NCI-H1417 (cell line): ENCODE data around the gene SPNS2.

ENCODE experiments used
- DNase-seq, 3 experiments: peaks; one replicate each; lab custom pipeline; 2025; lab: John Stamatoyannopoulos, UW

The SPNS2 gene

GRCh38 chr17:4549781-4550533 is 51.3 kb downstream of the SPNS2 start:
- DNase-seq = no peak

GRCh38 chr17:4550534-4551039 is 51.9 kb downstream of the SPNS2 start:
- DNase-seq = no peak

- DNase-seq = no peak
Observed at GRCh38 chr17:4551141-4551540, 52.5 kb downstream of the SPNS2 start.

- no peak for DNase-seq
Observed at GRCh38 chr17:4551796-4552525, 53.3 kb downstream of the SPNS2 start.

- DNase-seq = no peak
Observed at GRCh38 chr17:4553669-4554068, 55.0 kb downstream of the SPNS2 start.

- DNase-seq = no peak
Observed at GRCh38 chr17:4554441-4554996, 55.8 kb downstream of the SPNS2 start.

GRCh38 chr17:4554997-4555799 is 56.5 kb downstream of the SPNS2 start, which contains the start of gene MYBBP1A:
Gene MYBBP1A, minus strand, starts transcription at chr17:4555384. Its CDS starts 60 bp downstream, at chr17:4555324.
- DNase-seq = peak; percentile 85 to 95 (median 92)

- peak in 1 of 3 experiments; percentile 34 for DNase-seq
Observed at GRCh38 chr17:4555873-4556759, 57.4 kb downstream of the SPNS2 start.

GRCh38 chr17:4556996-4557395 is 58.3 kb downstream of the SPNS2 start:
- DNase-seq = no peak

GRCh38 chr17:4557626-4558346 is 59.1 kb downstream of the SPNS2 start:
- no peak for DNase-seq

- no peak for DNase-seq
Observed at GRCh38 chr17:4558347-4558971, 59.8 kb downstream of the SPNS2 start.

- no peak for DNase-seq
Observed at GRCh38 chr17:4559139-4559791, 60.6 kb downstream of the SPNS2 start.

- DNase-seq = no peak
Observed at GRCh38 chr17:4559966-4560365, 61.3 kb downstream of the SPNS2 start.

- DNase-seq = no peak
Observed at GRCh38 chr17:4560421-4560820, 61.7 kb downstream of the SPNS2 start, which contains the start of gene GGT6. Gene GGT6, minus strand, starts transcription at chr17:4560577. Its CDS starts 56 bp downstream, at chr17:4560521.

GRCh38 chr17:4560837-4561256 is 62.2 kb downstream of the SPNS2 start:
- no peak for DNase-seq

- no peak for DNase-seq
Observed at GRCh38 chr17:4562015-4562969, 63.6 kb downstream of the SPNS2 start.

GRCh38 chr17:4565209-4566141 is 66.8 kb downstream of the SPNS2 start:
- DNase-seq = peak; percentile 59 to 82 (median 75)
